NCI-H2029 treated with DMSO at 0.1 percent for 48 hours (cell line): ENCODE data around the gene DEPDC5.

Source experiments
- DNase-seq: peaks from one replicate; lab custom pipeline; 2025; lab: John Stamatoyannopoulos, UW

The DEPDC5 gene

GRCh38 chr22:31925056-31925455, 171.2 kb downstream of the DEPDC5 start:
- no peak for DNase-seq

- no peak for DNase-seq
Measured at GRCh38 chr22:31926024-31926423, 172.2 kb downstream of the DEPDC5 start.

GRCh38 chr22:31926969-31927368, 173.2 kb downstream of the DEPDC5 start:
- no peak for DNase-seq

- no peak for DNase-seq
Measured at GRCh38 chr22:31927562-31927961, 173.7 kb downstream of the DEPDC5 start.

- no peak for DNase-seq
Measured at GRCh38 chr22:31929167-31929930, 175.5 kb downstream of the DEPDC5 start.

- DNase-seq, result no peak
Measured at GRCh38 chr22:31932863-31933262, 179.0 kb downstream of the DEPDC5 start.

GRCh38 chr22:31933406-31933805, 179.6 kb downstream of the DEPDC5 start:
- no peak for DNase-seq

GRCh38 chr22:31933816-31934482, 180.1 kb downstream of the DEPDC5 start:
- no peak for DNase-seq

GRCh38 chr22:31935961-31936635, 182.3 kb downstream of the DEPDC5 start:
- DNase-seq, result no peak

GRCh38 chr22:31937341-31937740, 183.5 kb downstream of the DEPDC5 start:
- no peak for DNase-seq

GRCh38 chr22:31938296-31938695, 184.5 kb downstream of the DEPDC5 start:
- DNase-seq, result no peak

GRCh38 chr22:31940506-31940905, 186.7 kb downstream of the DEPDC5 start:
- no peak for DNase-seq

GRCh38 chr22:31942091-31942490, 188.3 kb downstream of the DEPDC5 start:
- no peak for DNase-seq

- no peak for DNase-seq
Measured at GRCh38 chr22:31943206-31943977, 189.6 kb downstream of the DEPDC5 start.

- peak; percentile 77 for DNase-seq
Measured at GRCh38 chr22:31943978-31944699, 190.3 kb downstream of the DEPDC5 start, which contains the start of gene YWHAH. YWHAH (plus strand) TSS chr22:31944535; CDS start chr22:31944734, 199 bp downstream.

GRCh38 chr22:31944700-31945442, 191.1 kb downstream of the DEPDC5 start:
- DNase-seq, result no peak

- no peak for DNase-seq
Measured at GRCh38 chr22:31945443-31945855, 191.6 kb downstream of the DEPDC5 start.

- no peak for DNase-seq
Measured at GRCh38 chr22:31945971-31946680, 192.3 kb downstream of the DEPDC5 start.

- DNase-seq, result no peak
Measured at GRCh38 chr22:31947296-31947695, 193.5 kb downstream of the DEPDC5 start.

- no peak for DNase-seq
Measured at GRCh38 chr22:31948002-31948401, 194.2 kb downstream of the DEPDC5 start.
